AG08396 (cell line): ENCODE data around the gene CYP4F3.
"Not testable (repeated sequence)": the region's sequence is repeated elsewhere in the genome, so short reads cannot be mapped to it uniquely, and the experiment has no call there.

ENCODE experiments used
- DNase-seq: peaks from one replicate; pipeline ENCODE4 v3.0.0; 2012; ENCODE audit warnings: low spot score, mixed read lengths

The CYP4F3 gene

GRCh38 chr19:15666883-15667282 lies 26.2 kb downstream of the CYP4F3 start:
- no peak for DNase-seq

- no peak for DNase-seq
Measured at GRCh38 chr19:15669440-15669839, 28.7 kb downstream of the CYP4F3 start.

GRCh38 chr19:15669891-15670290 lies 29.2 kb downstream of the CYP4F3 start:
- DNase-seq: no peak

- DNase-seq: no peak
Measured at GRCh38 chr19:15671237-15671821, 30.6 kb downstream of the CYP4F3 start.

- DNase-seq: no peak
Measured at GRCh38 chr19:15671891-15672579, 31.3 kb downstream of the CYP4F3 start.

- DNase-seq: no peak
Measured at GRCh38 chr19:15672580-15673175, 32.0 kb downstream of the CYP4F3 start, which contains the start of gene CYP4F12. TSS of gene CYP4F12 (plus strand) at chr19:15673087. CDS start at chr19:15673530, 443 bp downstream.

- no peak for DNase-seq
Measured at GRCh38 chr19:15673176-15673654, 32.5 kb downstream of the CYP4F3 start.

- DNase-seq: no peak
Measured at GRCh38 chr19:15675560-15675959, 34.9 kb downstream of the CYP4F3 start.

- no peak for DNase-seq
Measured at GRCh38 chr19:15679089-15679488, 38.4 kb downstream of the CYP4F3 start.

GRCh38 chr19:15679865-15680264 lies 39.2 kb downstream of the CYP4F3 start:
- DNase-seq: not testable (repeated sequence)

GRCh38 chr19:15680478-15681322 lies 40.0 kb downstream of the CYP4F3 start:
- DNase-seq: no peak

- DNase-seq: no peak
Measured at GRCh38 chr19:15683411-15683810, 42.7 kb downstream of the CYP4F3 start.

- DNase-seq: no peak
Measured at GRCh38 chr19:15684828-15685227, 44.1 kb downstream of the CYP4F3 start.

- DNase-seq: no peak
Measured at GRCh38 chr19:15696654-15697194, 56.0 kb downstream of the CYP4F3 start.

- no peak for DNase-seq
Measured at GRCh38 chr19:15701757-15702533, 61.2 kb downstream of the CYP4F3 start.

- no peak for DNase-seq
Measured at GRCh38 chr19:15702534-15702930, 61.8 kb downstream of the CYP4F3 start.
